Fibroblast of skin of left biceps (primary cell): ENCODE results near the gene COBLL1.

Experiments used
- DNase-seq, 2 experiments: peaks; one replicate each; pipeline ENCODE4 v3.0.0-alpha.2; 2013; ENCODE audit warnings: low read depth in 2 of 2

COBLL1 gene

DNA sequence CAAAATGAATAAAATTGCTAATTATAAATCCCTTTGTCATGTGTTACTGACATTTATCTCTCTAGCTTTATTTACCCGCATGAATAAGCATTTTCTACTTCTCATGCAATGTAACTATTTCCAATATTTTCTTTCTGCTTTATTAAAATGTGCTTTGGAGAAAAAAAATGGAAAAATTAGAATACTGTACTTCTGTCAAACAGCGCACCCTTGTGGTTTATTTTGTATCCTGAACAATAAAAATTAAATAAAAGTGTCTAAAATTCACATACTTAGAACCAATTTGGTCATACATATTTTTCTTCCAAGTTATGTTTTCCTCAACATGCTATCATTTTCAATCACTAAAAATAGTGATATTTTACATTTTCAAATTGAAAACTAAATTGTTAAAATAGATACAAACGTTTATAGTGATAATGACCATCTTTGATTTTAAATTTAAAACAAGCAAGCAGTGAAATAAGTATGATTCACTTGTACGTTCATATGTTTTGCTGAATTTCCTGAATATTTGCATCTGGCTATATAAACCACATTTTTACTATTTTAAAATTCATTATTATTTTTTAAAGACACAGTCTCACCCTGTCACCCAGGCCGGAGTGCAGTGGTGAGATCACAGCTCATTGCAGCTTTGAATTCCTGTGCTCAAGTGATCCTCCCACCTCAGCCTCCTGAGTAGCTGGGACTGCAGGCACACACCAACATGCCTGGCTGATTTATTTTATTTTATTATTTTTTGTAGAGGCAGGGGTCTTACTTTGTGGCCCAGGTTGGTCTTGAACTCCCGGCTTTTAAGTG is 124.4 kb downstream of the COBLL1 start:
- no peak for DNase-seq

DNA sequence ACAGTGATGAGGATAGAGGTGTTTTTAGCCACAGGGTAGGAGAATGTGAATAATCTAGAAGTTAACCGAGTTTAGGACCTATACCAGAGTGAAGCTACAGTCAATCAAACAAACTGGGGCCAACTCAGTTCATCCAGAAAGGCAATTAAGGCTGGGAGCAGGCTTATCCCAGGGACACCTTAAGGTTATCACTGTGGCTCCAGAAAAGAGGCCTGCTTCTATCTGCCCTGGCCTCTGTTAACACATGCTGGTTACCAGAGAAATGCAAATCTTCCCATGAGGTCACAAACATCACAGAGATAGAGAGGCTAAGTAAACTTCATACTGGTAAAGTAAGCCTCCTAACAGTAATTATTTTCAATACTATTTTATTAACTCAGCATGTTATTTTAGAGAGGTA is 127.2 kb downstream of the COBLL1 start:
- DNase-seq: no peak

DNA sequence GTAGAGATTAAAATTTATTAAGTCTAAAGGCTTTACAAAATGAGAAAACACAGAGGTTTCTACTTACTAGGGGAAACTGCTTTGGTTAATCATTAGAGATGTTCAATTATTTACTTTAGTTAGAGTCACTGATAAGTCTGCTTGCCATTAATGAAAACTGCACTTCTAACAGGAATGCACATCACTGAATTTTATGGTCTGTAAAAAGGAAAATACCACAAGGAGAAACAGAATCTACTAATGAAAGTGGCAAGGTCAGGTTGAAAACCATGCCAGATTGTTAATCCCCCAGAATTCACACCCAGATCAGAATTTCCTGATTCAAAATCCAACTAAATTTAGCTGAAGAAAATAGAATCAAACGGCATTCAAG is 129.9 kb downstream of the COBLL1 start:
- no peak for DNase-seq

DNA sequence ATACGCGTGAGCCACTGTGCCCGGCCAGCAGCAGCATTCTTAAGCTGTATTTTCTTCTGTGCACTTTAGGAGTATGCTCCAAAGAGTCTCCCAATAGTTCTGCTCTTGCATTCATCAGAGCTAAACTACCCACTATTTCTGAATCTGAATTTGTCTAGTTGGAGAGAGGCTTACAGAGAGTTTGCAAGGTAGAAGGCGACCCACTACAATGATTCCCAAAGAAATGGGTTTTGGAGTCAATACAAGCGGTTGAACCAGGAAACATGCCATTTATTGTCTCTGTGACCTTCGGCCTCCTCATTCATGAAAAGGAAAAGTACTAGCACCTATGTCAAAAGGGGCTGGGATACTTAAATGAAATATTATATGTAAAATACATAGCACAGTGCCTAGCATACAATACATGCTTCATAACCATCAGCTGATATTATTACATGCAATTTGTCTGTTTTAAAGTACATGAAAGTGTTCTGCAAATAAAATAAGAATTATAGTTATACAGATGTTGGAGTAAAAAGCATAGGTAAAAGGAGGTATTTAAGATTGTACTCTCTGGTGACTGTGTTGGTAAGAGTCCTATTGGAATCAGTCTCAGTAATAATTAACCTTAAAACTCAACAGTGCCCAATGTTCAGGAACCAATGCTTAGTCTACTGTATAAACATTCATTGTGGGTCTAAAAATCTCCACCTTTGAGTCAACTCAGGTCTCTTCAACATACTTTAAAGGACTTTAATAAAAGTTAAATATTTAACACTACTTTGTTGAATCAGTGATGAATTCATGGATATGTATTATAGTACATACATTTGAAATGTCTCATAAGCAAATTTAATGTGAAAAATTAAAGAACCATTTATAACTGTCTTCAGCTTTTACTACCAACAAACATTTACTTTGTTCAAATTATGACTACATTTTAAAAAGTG is 130.5 kb downstream of the COBLL1 start:
- DNase-seq: no peak

DNA sequence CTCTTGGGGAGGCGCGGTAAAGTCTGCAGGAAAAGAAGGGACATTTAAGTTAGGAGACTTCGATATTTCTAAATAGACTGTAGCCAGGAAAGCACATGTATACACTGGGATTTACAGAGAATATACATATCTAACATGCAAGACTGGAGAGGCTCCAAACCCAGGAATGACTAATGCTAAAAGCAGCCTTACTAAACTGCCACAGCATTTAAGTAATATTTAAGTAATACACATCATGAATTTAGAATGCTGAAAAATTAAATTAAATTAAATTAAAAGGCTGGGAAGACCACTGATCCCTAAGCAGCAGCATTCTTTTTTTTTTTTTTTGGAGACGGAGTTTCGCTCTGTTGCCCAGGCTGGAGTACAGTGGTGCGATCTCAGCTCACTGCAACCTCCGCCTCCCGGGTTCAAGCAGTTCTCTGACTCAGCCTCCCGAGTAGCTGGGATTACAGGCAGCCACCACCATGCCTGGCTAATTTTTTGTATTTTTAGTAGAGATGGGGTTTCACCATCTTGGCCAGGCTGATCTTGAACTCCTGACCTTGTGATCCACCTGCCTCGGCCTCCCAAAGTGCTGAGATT is 131.3 kb downstream of the COBLL1 start:
- peak; percentile 56 to 60 for DNase-seq

DNA sequence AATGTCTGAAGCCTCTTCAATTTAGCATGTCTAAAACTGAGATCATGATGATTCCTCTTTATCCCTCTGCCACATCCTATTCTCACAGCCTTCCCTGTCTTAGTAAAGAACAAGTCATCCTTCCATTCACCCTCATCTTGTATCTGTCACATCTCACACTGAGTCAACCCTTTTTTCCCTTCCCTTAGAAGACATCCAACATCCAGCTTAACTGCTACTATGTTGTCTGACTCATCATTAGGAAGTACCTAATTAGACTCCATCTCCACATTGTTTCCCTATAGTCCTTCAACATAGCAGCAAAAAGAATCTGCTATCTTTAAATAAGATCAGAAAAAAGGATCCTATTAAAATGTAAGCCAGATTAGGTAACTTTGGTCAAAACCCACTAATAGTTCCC is 135.1 kb downstream of the COBLL1 start:
- peak; percentile 47 to 50 for DNase-seq

DNA sequence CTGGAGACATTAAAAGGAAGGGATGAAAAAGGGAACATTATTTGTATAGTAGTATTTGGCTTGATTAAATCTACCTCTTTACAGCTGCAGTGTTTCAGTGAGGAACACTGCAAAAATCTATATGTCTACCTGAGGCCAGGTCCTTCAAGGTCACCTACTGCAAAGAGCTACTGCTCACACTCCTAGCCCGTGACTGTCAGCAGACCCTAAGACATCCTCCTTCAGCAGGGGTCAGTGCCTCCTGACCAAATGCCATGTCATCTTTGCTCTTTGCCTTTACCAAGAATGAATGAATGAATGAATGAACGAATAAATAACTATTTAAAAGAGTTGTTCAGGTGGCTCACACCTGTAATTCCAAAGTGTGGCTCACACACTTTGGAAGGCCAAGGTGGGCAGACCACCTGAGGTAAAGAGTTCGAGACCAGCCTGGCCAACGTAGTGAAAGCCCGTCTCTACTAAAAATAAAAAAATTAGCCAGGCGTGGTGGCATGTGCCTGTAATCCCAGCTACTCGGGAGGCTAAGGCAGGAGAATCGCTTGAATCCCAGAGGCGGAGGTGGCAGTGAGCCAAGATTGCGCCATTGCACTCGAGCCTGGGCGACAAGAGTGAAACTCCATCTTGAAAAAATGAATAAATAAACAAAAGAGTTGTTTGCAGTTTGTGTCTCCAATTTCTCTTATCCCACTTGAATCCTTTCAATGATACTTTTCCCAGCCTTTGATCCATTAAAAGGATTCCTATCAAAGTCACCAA is 136.0 kb downstream of the COBLL1 start:
- DNase-seq: no peak

DNA sequence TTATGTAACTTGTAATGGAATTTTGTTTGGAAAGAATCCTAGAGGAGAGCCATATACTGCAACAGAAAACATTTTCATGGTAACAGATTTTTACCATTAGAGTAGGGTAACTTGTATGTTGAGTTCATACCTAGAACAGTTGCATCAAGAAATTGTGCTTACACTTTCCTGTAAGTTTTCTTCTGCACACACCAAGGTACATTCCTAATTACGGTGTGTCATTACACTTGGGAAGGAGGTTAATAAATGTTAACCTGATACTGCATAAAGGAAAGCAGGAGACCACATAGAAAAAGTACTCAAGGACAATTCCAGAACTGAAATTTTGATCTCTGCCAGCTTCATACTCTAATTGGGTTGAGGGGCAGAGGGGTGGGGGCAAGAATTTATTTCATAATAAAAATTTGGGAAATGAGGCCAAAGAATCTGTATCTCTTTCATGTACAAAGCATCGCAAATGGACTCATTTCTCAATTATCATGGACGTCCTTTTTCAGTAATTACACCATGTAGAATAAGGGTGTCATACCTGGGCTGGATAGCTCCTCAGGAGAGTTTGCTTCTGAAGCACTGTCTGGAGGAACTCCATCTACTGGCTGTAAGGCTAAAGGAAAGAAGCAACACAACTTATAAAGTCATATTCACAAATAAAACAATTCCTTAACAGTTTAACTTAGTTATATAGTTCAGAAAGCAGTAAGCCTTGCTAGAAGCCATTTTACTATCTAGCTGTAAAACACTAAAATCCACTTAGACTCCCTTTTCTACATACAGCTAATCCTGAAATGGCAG is 137.5 kb downstream of the COBLL1 start:
- DNase-seq: no peak

DNA sequence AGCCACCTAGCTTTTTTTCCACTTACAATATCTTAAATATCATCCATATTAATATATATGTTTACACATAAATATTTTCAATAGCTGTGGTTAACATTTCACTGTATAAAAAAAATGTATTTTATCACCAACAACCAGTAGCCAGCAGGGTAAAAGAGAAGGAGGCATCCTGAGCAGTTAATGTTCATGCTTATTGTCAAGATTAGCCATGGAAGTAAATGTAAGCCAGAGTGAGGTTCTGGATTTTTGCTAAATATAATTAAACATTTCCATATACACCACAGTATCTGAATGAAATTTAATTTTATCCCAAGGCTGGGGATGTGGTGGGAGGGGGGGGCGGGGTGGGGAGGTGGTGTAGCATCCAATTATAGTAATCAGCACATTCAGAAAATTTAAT is 140.1 kb downstream of the COBLL1 start:
- no peak for DNase-seq

DNA sequence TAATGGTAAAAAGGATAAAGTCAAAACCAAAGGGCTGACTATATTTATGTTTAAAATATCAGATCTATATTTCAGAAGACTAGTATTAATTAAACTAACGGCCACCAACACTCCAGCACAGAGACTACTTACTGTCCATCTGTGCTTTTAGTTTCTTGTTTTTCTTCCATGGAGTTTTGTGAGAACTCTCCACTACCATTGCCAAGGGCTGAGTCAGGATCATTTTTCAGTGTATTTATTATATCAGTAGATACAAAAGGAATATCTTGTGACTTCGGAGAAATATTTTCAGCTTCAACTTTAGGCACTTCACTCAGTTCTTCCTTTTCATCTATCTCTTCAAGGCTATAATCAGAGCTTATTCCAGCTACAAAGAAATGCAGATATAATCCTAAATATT is 141.2 kb downstream of the COBLL1 start:
- DNase-seq: no peak

DNA sequence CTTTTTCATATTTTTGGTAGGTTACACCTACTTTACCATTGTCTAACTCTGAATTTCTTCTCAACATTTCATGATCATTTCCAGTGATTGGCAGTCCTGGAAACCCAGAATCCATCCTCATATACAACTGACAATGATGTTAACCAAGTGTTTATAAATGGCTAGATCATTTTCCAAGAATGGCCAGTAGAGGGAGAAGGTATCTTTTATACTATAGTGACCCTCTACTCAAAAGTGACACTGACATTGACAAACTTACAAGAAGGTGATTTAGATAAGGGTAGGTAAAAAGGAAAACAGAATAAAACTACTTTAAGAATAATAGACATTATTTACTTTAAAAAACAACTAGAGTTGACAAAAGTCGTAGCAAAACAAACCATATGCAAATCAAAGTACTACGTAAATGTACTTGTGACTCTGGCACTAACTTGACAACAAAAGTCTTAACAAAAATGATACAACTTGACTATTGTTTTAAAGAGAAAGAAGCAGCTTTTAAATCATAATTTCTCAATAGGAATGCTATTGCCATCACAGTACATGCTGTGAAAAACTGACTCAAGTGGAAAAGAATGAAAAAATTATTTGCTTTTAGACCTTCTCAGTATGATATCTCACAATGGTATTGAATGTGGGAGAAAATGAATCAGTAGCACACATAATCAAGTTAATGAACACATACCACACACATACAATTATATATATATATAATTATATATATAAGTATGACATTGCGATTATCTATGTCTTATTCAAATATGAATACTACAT is 143.7 kb downstream of the COBLL1 start:
- no peak for DNase-seq

DNA sequence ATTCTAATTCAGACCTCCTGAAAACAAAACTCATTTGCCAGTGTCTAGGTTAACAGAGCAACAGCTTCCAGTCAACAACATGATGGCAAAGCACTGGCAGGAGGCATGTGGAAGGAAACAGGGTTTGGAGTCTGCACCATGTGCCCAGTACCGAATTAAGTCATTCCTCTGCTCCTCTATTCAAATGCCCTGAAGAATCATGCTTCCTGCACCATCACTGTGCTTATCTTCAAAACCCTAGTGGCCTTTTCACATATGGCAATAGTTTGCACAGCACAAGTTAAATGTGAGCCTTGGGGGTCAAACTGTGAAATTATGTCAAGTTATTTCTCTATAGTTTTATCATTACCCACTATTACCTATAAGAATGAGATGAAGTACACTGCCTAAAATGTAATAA is 145.0 kb downstream of the COBLL1 start:
- DNase-seq: no peak

DNA sequence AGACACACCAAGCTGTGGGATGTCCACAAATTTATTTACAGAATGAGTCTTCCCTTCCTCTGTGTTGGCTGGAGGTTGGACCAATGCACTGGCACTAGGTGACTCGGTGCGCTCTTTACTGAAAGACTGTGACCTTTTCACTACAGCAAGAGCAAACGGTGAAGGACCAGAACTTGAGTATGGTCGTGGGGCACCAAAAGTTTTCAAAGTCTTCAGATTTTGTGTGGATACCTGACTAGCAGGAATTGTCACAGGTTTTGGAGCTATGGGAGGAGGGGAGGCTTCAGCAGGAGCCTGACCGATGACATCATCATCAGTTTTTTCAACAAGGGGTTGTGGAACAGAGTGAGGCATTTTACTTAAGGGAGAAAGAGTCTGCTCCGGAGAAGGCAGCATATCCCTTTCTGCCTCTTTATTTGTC is 147.3 kb downstream of the COBLL1 start:
- DNase-seq: no peak

DNA sequence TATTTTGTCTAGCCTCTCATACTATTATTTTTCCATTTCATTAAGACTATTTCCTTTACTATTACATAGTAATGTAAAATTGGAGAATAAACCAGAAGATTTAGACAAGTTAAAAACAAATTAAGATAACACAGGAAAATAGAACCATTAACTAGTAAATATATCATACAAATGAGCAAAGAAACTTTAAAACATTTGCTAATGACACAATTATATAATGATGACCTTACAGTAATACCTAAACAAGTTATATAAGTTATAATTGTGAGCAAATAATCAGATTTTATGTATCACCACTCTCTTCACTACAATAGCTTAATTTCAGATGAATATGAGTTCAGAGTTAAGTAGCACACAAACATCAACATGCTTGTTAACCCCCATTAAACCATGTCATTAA is 147.8 kb downstream of the COBLL1 start:
- no peak for DNase-seq

DNA sequence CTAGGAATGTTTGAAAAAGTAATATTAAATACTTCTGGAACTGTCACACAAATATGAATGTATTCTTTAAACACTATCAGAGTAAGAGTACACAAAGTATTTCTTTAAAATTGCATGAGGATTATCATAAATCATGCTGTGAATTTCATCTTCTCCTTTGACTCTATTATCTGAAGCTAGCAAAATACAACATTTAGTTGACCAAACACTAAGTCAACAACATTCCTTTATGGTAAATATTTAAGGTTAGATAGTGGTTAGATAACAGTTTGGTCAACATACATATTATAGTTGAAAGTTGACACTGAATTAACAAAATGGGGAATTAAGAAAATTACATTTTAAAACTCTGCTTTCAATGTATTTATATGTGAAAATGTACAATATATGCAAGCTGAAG is 148.2 kb downstream of the COBLL1 start:
- no peak for DNase-seq

DNA sequence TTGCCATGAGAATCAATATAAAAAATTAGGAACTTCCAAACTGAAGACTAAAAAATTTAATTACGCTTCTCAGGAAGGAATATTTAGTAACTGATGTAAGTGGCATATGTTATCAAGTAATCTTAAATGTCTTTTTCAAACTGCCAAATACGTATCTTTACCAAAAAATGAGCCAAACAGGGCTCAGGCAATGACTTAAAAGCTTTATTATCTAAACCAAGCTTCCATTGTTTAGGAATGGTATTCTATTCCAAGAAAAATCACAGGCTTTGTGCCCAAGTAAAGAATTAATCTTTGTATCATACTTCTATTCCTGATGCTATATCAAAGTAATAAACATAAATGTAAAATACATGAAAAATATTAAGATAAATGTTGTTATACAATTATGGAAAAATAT is 148.7 kb downstream of the COBLL1 start:
- DNase-seq: no peak

DNA sequence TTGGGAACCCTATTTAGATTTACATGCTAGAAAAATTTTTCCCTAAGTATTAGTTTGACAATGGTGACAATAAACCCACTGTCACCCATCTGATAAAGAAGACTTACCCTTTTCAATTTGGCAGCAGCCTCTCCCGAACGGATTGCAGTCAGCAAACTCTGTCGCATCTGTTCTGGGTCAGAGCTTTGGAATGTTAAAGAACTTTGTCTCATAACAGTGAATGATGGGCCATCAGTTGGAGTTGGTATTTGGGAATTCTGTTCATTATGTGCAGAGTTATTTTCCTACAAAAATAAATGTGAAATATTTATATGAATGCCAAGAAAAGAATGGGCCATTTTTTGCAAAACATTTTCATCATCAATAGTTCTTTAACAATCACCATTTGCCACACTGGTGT is 149.5 kb downstream of the COBLL1 start:
- DNase-seq: peak; percentile 3 to 17

DNA sequence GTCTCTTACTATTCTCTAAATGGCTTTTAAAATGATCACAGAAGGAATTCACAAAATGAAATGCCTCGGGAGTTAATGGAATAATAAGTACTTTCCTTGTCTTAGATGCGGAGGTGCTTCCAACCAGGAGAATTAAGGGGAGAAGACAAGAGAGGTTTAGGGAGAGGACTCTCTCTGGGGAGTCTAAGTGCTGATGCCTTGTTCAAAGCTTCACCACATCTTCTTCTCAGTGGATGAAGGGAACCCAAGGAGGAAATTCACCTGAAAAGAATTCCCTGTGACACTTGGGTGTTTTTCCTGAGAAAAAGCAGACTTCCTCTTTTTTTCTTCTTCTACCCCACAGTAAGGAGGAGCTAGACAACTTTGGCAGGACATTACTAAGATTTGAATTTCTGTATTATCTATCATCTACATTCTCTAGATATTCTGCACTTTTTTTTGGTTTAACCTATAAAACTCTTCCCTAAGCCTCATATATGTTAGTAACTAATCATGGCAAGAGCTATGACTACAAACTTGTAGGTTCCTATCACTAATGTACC is 150.2 kb downstream of the COBLL1 start:
- DNase-seq: no peak

DNA sequence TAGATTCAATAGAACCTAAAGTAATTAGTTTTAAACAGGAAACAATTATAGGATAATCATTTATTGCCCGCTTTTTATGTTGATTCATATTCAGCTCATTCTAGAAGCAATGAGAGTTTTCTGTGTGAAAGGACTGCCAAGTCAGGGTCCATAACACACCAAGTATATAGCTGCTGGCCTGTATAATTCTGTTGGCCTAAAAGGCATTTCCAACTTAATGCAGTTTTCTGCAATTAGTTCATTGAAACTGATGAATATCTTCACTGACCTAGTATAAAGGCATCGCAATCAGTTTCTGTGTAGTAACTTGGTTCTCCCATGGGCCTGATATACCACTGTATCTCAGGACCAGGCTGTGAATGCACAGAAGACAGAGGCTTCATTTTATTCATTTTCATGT is 151.3 kb downstream of the COBLL1 start:
- DNase-seq: no peak

DNA sequence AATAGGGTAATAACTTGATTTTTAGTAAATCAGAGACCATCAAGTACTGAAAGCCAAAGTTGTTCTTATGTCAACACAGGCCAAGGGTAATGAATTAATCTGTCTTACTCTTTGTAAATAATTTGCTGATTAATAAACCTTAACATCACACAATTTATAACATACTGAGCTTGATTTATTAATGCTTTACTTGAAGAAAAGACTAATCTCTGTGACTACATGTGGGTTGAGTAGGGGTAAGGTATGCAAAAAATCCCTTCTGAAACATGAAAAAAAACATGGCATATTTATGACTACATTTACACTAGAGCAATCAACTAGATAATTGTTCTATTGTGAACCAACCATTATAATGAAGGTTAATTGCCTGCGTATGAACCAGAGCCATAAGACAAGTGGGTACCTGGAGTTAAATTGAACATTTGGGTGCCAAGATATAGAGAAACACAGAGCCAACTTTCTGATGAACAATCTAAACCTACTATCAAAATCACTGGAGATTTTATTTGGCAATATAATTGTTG is 152.7 kb downstream of the COBLL1 start:
- DNase-seq: no peak
